CD1c-positive myeloid dendritic cell (primary cell): ENCODE results near the gene CYP17A1.
"Not testable (repeated sequence)": the region's sequence is repeated elsewhere in the genome, so short reads cannot be mapped to it uniquely, and the experiment has no call there.

ENCODE experiments used
- DNase-seq: peaks from one replicate; pipeline ENCODE4 v3.0.0-alpha.2; 2016; ENCODE audit errors: extremely low spot score

The CYP17A1 gene

GRCh38 chr10:102837230-102837721 lies at the start of gene CYP17A1:
TSS of gene CYP17A1 (minus strand) at chr10:102837413. CDS start at chr10:102837361, 52 bp downstream.
- no peak for DNase-seq

- no peak for DNase-seq
Observed at GRCh38 chr10:102880256-102880655, 43.0 kb upstream of the CYP17A1 start.

GRCh38 chr10:102878629-102879028 lies 41.4 kb upstream of the CYP17A1 start:
- DNase-seq = no peak

GRCh38 chr10:102876747-102877153 lies 39.5 kb upstream of the CYP17A1 start:
- DNase-seq = no peak

- no peak for DNase-seq
Observed at GRCh38 chr10:102872163-102872562, 35.0 kb upstream of the CYP17A1 start.

GRCh38 chr10:102870221-102870620 lies 33.0 kb upstream of the CYP17A1 start:
- no peak for DNase-seq

- no peak for DNase-seq
Observed at GRCh38 chr10:102869258-102870198, 32.3 kb upstream of the CYP17A1 start, which contains the start of gene AS3MT. TSS of gene AS3MT (plus strand) at chr10:102869470. CDS start at chr10:102869593, 123 bp downstream.

GRCh38 chr10:102868911-102869257 lies 31.7 kb upstream of the CYP17A1 start:
- no peak for DNase-seq

- no peak for DNase-seq
Observed at GRCh38 chr10:102865620-102866019, 28.4 kb upstream of the CYP17A1 start.

- no peak for DNase-seq
Observed at GRCh38 chr10:102863660-102864059, 26.4 kb upstream of the CYP17A1 start.

GRCh38 chr10:102859911-102860310 lies 22.7 kb upstream of the CYP17A1 start:
- no peak for DNase-seq

GRCh38 chr10:102856758-102857424 lies 19.7 kb upstream of the CYP17A1 start:
- DNase-seq = no peak

- not testable (repeated sequence) for DNase-seq
Observed at GRCh38 chr10:102855731-102856436, 18.7 kb upstream of the CYP17A1 start.

GRCh38 chr10:102853237-102853636 lies 16.0 kb upstream of the CYP17A1 start:
- not testable (repeated sequence) for DNase-seq

- no peak for DNase-seq
Observed at GRCh38 chr10:102850025-102850518, 12.9 kb upstream of the CYP17A1 start.

GRCh38 chr10:102845352-102845902 lies 8.2 kb upstream of the CYP17A1 start:
- DNase-seq = no peak

GRCh38 chr10:102844190-102844776 lies 7.1 kb upstream of the CYP17A1 start:
- DNase-seq = not testable (repeated sequence)

- not testable (repeated sequence) for DNase-seq
Observed at GRCh38 chr10:102843139-102843538, 5.9 kb upstream of the CYP17A1 start.

GRCh38 chr10:102841827-102842345 lies 4.7 kb upstream of the CYP17A1 start:
- no peak for DNase-seq

GRCh38 chr10:102838276-102838927 lies 1.2 kb upstream of the CYP17A1 start:
- peak; percentile 16 for DNase-seq
